Astrocyte of the hippocampus (primary cell): ENCODE measurements around the gene ZNF516.
A peak's percentile ranks its signal among the peaks of the same experiment; 100 is the strongest.

Source experiments
- DNase-seq: peaks from one replicate; pipeline ENCODE4 v3.0.0; 2011; ENCODE audit warnings: low read depth, low spot score

The ZNF516 gene

GRCh38 chr18:76468345-76469304, 26.4 kb downstream of the ZNF516 start:
- DNase-seq = no peak

GRCh38 chr18:76467371-76468190, 27.5 kb downstream of the ZNF516 start:
- DNase-seq = no peak

GRCh38 chr18:76466410-76466991, 28.5 kb downstream of the ZNF516 start:
- DNase-seq = no peak

- DNase-seq = no peak
Observed at GRCh38 chr18:76465630-76466409, 29.2 kb downstream of the ZNF516 start.

GRCh38 chr18:76464281-76465259, 30.5 kb downstream of the ZNF516 start:
- DNase-seq = no peak

- DNase-seq = no peak
Observed at GRCh38 chr18:76463872-76464271, 31.2 kb downstream of the ZNF516 start.

GRCh38 chr18:76463358-76463757, 31.7 kb downstream of the ZNF516 start:
- no peak for DNase-seq

GRCh38 chr18:76462326-76462694, 32.7 kb downstream of the ZNF516 start:
- DNase-seq = no peak

GRCh38 chr18:76461692-76462325, 33.2 kb downstream of the ZNF516 start:
- no peak for DNase-seq

GRCh38 chr18:76461148-76461547, 33.9 kb downstream of the ZNF516 start:
- DNase-seq = no peak

GRCh38 chr18:76460482-76460881, 34.6 kb downstream of the ZNF516 start:
- no peak for DNase-seq

GRCh38 chr18:76459687-76460350, 35.2 kb downstream of the ZNF516 start:
- DNase-seq = peak; percentile 99

GRCh38 chr18:76459312-76459686, 35.7 kb downstream of the ZNF516 start:
- DNase-seq = no peak

GRCh38 chr18:76458522-76459311, 36.3 kb downstream of the ZNF516 start:
- no peak for DNase-seq

- DNase-seq = no peak
Observed at GRCh38 chr18:76457957-76458356, 37.1 kb downstream of the ZNF516 start.

GRCh38 chr18:76457475-76457874, 37.6 kb downstream of the ZNF516 start:
- peak; percentile 62 for DNase-seq

- no peak for DNase-seq
Observed at GRCh38 chr18:76456823-76457222, 38.2 kb downstream of the ZNF516 start.

- DNase-seq = no peak
Observed at GRCh38 chr18:76456018-76456750, 38.9 kb downstream of the ZNF516 start.
